ENCODE data around the gene COL4A3. TPM values are rescaled to one million over a fixed set of nuclear protein-coding genes. Genes with fewer than 3 reads are reported as not detected.

COL4A3 gene
- polyA plus RNA-seq, 1 donor (not counting 4 experiments of a cell fraction or from before 2014, with no cell fraction given), result not detected

DNA sequence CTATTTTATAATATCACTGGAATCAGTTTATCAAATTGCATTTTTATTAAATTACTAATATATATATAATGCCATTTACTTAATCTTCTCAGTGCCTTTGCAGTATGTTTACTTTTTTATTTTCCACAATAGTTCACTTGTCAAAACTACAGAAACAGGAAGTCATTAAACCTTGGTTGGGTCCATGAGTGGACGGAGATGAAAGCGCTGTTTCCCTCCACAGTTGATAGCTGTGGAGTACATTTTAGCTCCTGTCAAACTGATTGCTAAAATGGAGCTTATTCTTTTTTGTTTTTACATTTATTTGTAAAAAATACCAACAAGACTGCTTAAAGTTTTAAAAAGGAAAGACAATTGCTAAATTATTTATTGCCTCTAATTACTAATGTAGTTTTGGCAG is 179.8 kb downstream of the COL4A3 start:
- no peak for DNase-seq (ENCODE audit: low read depth, low spot score)
- Histone ChIP-seq H3K4me1 (ENCODE audit: control insufficient read depth, extremely low read depth, insufficient read depth, low read length) (no peaks in the 10 kb centered on the region), H3K79me2 (ENCODE audit: control insufficient read depth, insufficient read depth, low read length) (no peaks in the 10 kb centered on the region), H4K20me1 (ENCODE audit: control insufficient read depth, extremely low read depth, insufficient read depth, low read length) (no peaks in the 10 kb centered on the region), H2AFZ (ENCODE audit: control insufficient read depth, low read length) (no peak overlapping the region), H3K27me3 (ENCODE audit: control insufficient read depth, extremely low read depth, insufficient read depth, low read length) (no peaks in the 10 kb centered on the region), H3K4me3 (ENCODE audit: control insufficient read depth in 2 of 3, extremely low read depth in 1 of 3, insufficient read depth in 2 of 3, low read depth in 1 of 3, low read length in 3 of 3) (no peak overlapping the region), H3K4me2 (ENCODE audit: control insufficient read depth, extremely low read depth, insufficient read depth, low read depth, low read length) (no peak overlapping the region), H3K9me1 (ENCODE audit: control insufficient read depth, extremely low read depth, insufficient read depth, low read length) (no peaks in the 10 kb centered on the region), H3K9ac (ENCODE audit: control insufficient read depth, extremely low read depth, insufficient read depth, low read length) (no peak overlapping the region), H3K27ac (ENCODE audit: control insufficient read depth, insufficient read depth, low read length) (no peak overlapping the region), H3K9me3 (ENCODE audit: control insufficient read depth, low read depth, low read length) (no peaks in the 10 kb centered on the region), H3K36me3 (ENCODE audit: control insufficient read depth in 2 of 2, extremely low read depth in 1 of 2, insufficient read depth in 2 of 2, low read length in 2 of 2) (peaks cover 0 to 5% of the 10 kb centered on the region in 2 experiments)
- TF ChIP-seq EZH2 (IDR thresholded peaks at IDR 0.05; ENCODE audit: low read length), result no peak
- TF ChIP-seq, protein P1, sequence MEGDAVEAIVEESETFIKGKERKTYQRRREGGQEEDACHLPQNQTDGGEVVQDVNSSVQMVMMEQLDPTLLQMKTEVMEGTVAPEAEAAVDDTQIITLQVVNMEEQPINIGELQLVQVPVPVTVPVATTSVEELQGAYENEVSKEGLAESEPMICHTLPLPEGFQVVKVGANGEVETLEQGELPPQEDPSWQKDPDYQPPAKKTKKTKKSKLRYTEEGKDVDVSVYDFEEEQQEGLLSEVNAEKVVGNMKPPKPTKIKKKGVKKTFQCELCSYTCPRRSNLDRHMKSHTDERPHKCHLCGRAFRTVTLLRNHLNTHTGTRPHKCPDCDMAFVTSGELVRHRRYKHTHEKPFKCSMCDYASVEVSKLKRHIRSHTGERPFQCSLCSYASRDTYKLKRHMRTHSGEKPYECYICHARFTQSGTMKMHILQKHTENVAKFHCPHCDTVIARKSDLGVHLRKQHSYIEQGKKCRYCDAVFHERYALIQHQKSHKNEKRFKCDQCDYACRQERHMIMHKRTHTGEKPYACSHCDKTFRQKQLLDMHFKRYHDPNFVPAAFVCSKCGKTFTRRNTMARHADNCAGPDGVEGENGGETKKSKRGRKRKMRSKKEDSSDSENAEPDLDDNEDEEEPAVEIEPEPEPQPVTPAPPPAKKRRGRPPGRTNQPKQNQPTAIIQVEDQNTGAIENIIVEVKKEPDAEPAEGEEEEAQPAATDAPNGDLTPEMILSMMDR (optimal IDR thresholded peaks at IDR 0.05 in 1 of 3, IDR thresholded peaks at IDR 0.05 in 1 of 3, conservative IDR thresholded peaks at IDR 0.05 in 1 of 3; ENCODE audit: extremely low read depth in 1 of 3, insufficient read depth in 2 of 3, low read length in 3 of 3), result no peak
- dilution Hi-C loops (cut with MboI; ENCODE audit: extremely low pct_ligation_motif_present, low sequenced_read_pairs), result no loop called here
- no peak for FAIRE-seq

DNA sequence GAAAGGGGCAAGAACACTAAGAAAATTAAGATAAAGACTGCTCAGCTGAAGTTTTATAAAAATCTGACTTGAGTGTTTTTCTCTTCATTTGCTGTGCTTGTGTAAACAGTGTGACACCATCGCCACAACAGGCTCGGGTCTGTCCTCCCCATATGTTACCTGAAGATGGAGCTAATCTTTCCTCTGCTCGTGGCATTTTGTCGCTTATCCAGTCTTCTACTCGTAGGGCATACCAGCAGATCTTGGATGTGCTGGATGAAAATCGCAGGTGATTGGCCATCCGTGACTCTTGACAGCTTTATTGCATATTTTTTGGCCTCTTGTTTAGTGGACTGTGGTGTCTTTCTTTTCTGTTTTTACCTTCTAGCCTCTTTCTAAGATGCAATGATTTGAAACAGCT is 182.7 kb downstream of the COL4A3 start:
- dilution Hi-C loops (cut with MboI; ENCODE audit: extremely low pct_ligation_motif_present, low sequenced_read_pairs), result no loop called here
- H3K27me3 ChIP-seq (ENCODE audit: control insufficient read depth, extremely low read depth, insufficient read depth, low read length), result no peaks in the 10 kb centered on the region
- no peaks in the 10 kb centered on the region for H3K4me1 ChIP-seq (ENCODE audit: control insufficient read depth, extremely low read depth, insufficient read depth, low read length)
- no peak overlapping the region for H3K4me2 ChIP-seq (ENCODE audit: control insufficient read depth, extremely low read depth, insufficient read depth, low read depth, low read length)
- H3K9me1 ChIP-seq (ENCODE audit: control insufficient read depth, extremely low read depth, insufficient read depth, low read length), result no peaks in the 10 kb centered on the region
- TF ChIP-seq, protein P1 (optimal IDR thresholded peaks at IDR 0.05 in 1 of 3, IDR thresholded peaks at IDR 0.05 in 1 of 3, conservative IDR thresholded peaks at IDR 0.05 in 1 of 3; ENCODE audit: extremely low read depth in 1 of 3, insufficient read depth in 2 of 3, low read length in 3 of 3), result no peak
- TF ChIP-seq EZH2 (IDR thresholded peaks at IDR 0.05; ENCODE audit: low read length), result no peak
- FAIRE-seq (no peak), DNase-seq (ENCODE audit: low read depth, low spot score) (no peak)
- H3K27ac ChIP-seq (ENCODE audit: control insufficient read depth, insufficient read depth, low read length), result no peak overlapping the region
- peaks cover 0 to 5% of the 10 kb centered on the region in 2 experiments for H3K36me3 ChIP-seq (ENCODE audit: control insufficient read depth in 2 of 2, extremely low read depth in 1 of 2, insufficient read depth in 2 of 2, low read length in 2 of 2)
- no peak overlapping the region for H3K9ac ChIP-seq (ENCODE audit: control insufficient read depth, extremely low read depth, insufficient read depth, low read length)
- H3K79me2 ChIP-seq (ENCODE audit: control insufficient read depth, insufficient read depth, low read length), result no peaks in the 10 kb centered on the region
- H3K9me3 ChIP-seq (ENCODE audit: control insufficient read depth, low read depth, low read length), result no peaks in the 10 kb centered on the region
- no peaks in the 10 kb centered on the region for H4K20me1 ChIP-seq (ENCODE audit: control insufficient read depth, extremely low read depth, insufficient read depth, low read length)
- H3K4me3 ChIP-seq (ENCODE audit: control insufficient read depth in 2 of 3, extremely low read depth in 1 of 3, insufficient read depth in 2 of 3, low read depth in 1 of 3, low read length in 3 of 3), result no peak overlapping the region
- H2AFZ ChIP-seq (ENCODE audit: control insufficient read depth, low read length), result no peak overlapping the region

Measured in keratinocyte (primary cell).